Measurements from ENCODE around the gene DYDC2. TPM values are rescaled to one million over a fixed set of nuclear protein-coding genes. Genes with fewer than 3 reads are reported as not detected.

The DYDC2 gene, protein sequence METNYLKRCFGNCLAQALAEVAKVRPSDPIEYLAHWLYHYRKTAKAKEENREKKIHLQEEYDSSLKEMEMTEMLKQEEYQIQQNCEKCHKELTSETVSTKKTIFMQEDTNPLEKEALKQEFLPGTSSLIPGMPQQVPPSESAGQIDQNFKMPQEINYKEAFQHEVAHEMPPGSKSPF
- total RNA-seq: not detected in 2 replicates

DNA sequence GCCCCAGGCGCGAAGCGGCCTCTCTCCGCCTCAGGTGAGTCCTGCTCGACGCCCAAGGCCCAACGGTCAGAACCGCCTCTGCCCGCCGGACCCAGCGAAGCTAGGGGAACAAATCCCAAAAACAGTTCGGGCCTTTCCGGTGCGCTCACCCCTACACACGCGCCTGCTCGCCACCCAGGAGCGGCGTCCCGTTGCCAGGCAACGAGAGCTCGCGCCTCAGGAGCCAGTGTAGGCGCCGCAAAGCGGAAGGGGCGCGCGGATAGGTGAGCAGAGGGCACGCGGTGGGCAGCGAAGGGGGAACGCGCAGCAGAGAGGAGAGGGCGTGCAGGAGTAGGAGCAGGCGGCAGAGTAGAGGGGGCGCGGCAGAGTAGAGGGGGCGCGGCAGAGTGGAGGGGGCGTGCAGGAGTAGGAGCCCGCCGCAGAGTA, at the start of gene DYDC2, which contains the start of gene DYDC1:
Gene DYDC2 (plus strand): TSS at position 219 of the 426 bp plus-strand sequence. CDS start 5,663 bp downstream, outside the sequence.
Gene DYDC1 (minus strand): TSS at position 193 of the 426 bp plus-strand sequence. CDS start 4,154 bp downstream, outside the sequence.

DNA sequence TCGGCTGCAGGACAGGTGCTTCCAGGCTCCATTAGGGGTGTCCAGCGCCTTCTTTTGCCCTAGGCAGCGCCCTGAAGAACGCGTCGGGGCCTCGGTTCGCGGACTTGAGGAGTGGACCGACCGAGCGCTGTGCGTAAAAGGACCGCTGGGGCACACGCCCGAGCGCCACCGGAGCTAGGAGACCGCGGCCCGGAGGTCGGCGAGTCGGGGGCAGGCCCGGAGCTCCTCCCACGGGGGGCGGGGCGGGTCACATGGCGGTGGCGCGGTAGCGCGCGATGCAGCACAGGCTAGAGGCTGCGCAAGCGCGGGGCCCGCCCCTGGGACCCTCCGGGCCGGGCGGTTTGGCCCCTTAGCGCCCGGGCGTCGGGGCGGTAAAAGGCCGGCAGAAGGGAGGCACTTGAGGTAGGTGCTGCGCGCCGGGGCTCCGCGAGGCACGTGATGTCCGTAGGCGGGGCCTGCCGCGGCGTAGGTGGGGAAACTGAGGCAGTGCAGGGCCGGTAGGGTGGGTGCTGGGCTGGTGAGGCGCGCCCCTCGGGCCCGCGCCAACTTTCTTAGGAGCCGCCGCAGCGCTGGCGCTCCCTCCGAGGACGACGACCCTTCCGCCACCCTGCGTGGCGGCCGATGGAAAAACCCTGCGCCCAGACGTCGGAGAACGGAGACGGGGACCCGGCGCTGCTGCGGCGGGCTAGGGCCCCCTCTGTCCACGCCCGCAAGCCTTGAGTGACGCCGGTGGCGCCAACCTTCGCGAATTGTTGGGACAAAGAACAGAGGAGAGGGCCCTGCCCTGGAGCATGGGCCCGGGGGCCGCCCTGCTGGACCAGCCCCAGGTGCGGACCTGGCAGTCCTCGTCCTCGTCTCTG, 51.9 kb downstream of the DYDC2 start, which contains the start of gene PRXL2A:
Gene PRXL2A (plus strand): TSS at position 310 of the 860 bp plus-strand sequence. CDS start 11,917 bp downstream, outside the sequence.

Other genes starting within 250 kb of the DYDC2 start
- gene PLAC9, start 224.1 kb upstream of the DYDC2 start, total RNA-seq: 17.2 and 21.5 TPM in 2 replicates
- gene ANXA11, start 151.2 kb upstream of the DYDC2 start, total RNA-seq: 149 and 172 TPM in 2 replicates
- gene MAT1A, start 67.1 kb upstream of the DYDC2 start, total RNA-seq: not detected in 2 replicates
- gene DYDC1, start within 50 bp of the DYDC2 start, total RNA-seq: not detected in 2 replicates
- 20.4 and 23.0 TPM in 2 replicates for gene PRXL2A, start 51.8 kb downstream of the DYDC2 start, total RNA-seq
- gene TSPAN14, start 97.5 kb downstream of the DYDC2 start, total RNA-seq: 49.0 and 53.2 TPM in 2 replicates
- not detected in 2 replicates for gene SH2D4B, start 181.1 kb downstream of the DYDC2 start, total RNA-seq

All from hair follicle dermal papilla cell (primary cell).